Astrocyte (in vitro differentiated cells and primary cell): ENCODE data around the gene DNAJC5. TPM values are rescaled to one million over a fixed set of nuclear protein-coding genes. Genes with fewer than 3 reads are reported as not detected.
"Not testable (repeated sequence)": the region's sequence is repeated elsewhere in the genome, so short reads cannot be mapped to it uniquely, and the experiment has no call there.

Experiments
- DNase-seq: peaks from one replicate; pipeline ENCODE4 v3.0.0-alpha.2; 2010; ENCODE audit warnings: low read depth
- FAIRE-seq: peaks from 2 replicates; lab custom pipeline; 2011; peaks lifted over from hg19 to GRCh38; lab: Jason Lieb, UNC
- H2AFZ ChIP-seq: 2 replicates; pipeline ENCODE4 v1.6.0; 2012; ENCODE audit warnings: low read depth, low read length, inconsistent platforms
- H3K27ac ChIP-seq: 2 replicates; pipeline ENCODE4 v1.5.1; 2011; ENCODE audit warnings: low read depth, low read length, inconsistent platforms
- H3K27me3 ChIP-seq: 2 replicates; pipeline ENCODE4 v1.6.0; 2011; ENCODE audit warnings: low read length, inconsistent platforms; ENCODE audit not compliant: insufficient read depth
- H3K36me3 ChIP-seq: 2 replicates; pipeline ENCODE4 v1.5.1; 2011; ENCODE audit warnings: low read length, inconsistent platforms; ENCODE audit not compliant: insufficient read depth
- H3K4me1 ChIP-seq: 2 replicates; pipeline ENCODE4 v1.5.1; 2011; ENCODE audit warnings: low read length, inconsistent platforms; ENCODE audit not compliant: insufficient read depth
- H3K4me2 ChIP-seq: 2 replicates; pipeline ENCODE4 v1.6.0; 2012; ENCODE audit warnings: low read length, inconsistent platforms
- H3K4me3 ChIP-seq: 2 replicates; pipeline ENCODE4 v1.5.1; 2011; ENCODE audit warnings: low read depth, mild to moderate bottlenecking, low read length, inconsistent platforms; ENCODE audit not compliant: insufficient read depth
- H3K79me2 ChIP-seq: 2 replicates; pipeline ENCODE4 v1.6.0; 2012; ENCODE audit warnings: mild to moderate bottlenecking, low read length, inconsistent platforms; ENCODE audit not compliant: insufficient read depth
- H3K9ac ChIP-seq: 2 replicates; pipeline ENCODE4 v1.6.0; 2012; ENCODE audit warnings: mild to moderate bottlenecking, low read length, inconsistent platforms
- H3K9me3 ChIP-seq: 2 replicates; pipeline ENCODE4 v1.5.1; 2012; ENCODE audit warnings: low read depth, mild to moderate bottlenecking, low read length, inconsistent platforms; ENCODE audit not compliant: insufficient read depth
- H4K20me1 ChIP-seq: 2 replicates; pipeline ENCODE4 v1.6.0; 2012; ENCODE audit warnings: low read length, inconsistent platforms; ENCODE audit not compliant: insufficient read depth
- H3K27ac Mint-ChIP-seq: one replicate; pipeline ENCODE4 v1.8.0; 2021; ENCODE audit warnings: mild to moderate bottlenecking, mixed read lengths; ENCODE audit not compliant: unreplicated experiment
- H3K27me3 Mint-ChIP-seq: one replicate; pipeline ENCODE4 v1.8.0; 2021; ENCODE audit warnings: low read depth, mixed read lengths; ENCODE audit not compliant: unreplicated experiment
- H3K36me3 Mint-ChIP-seq: one replicate; pipeline ENCODE4 v1.8.0; 2021; ENCODE audit warnings: low read depth, mixed read lengths; ENCODE audit not compliant: unreplicated experiment
- H3K4me1 Mint-ChIP-seq: one replicate; pipeline ENCODE4 v1.8.0; 2021; ENCODE audit warnings: low read depth, mixed read lengths; ENCODE audit not compliant: unreplicated experiment
- H3K4me3 Mint-ChIP-seq: one replicate; pipeline ENCODE4 v1.8.0; 2021; ENCODE audit warnings: mild to moderate bottlenecking, moderate library complexity, mixed read lengths; ENCODE audit not compliant: unreplicated experiment
- H3K9me3 Mint-ChIP-seq: one replicate; pipeline ENCODE4 v1.8.0; 2021; ENCODE audit warnings: mild to moderate bottlenecking, mixed read lengths; ENCODE audit not compliant: unreplicated experiment
- CTCF ChIP-seq: IDR thresholded peaks from 2 replicates; pipeline ENCODE4 v1.5.1; 2011; ENCODE audit warnings: low read depth, mild to moderate bottlenecking, inconsistent platforms, low read length, moderate library complexity; ENCODE audit not compliant: insufficient read depth
- EZH2 ChIP-seq: IDR thresholded peaks from 2 replicates; pipeline ENCODE4 v1.6.1; 2012; ENCODE audit warnings: mild to moderate bottlenecking, low read length, inconsistent platforms; ENCODE audit not compliant: insufficient read depth
- total RNA-seq: library from RNA; stranded (reverse); gene quantifications from 2 replicates; pipeline ENCODE4 v1.2.1, GENCODE V29; 2021

The DNAJC5 gene
- total RNA-seq, 1 donor from 2014 or later, result 64.6 TPM

- Histone ChIP-seq H3K27me3 (no peaks in the 10 kb centered on the region), H3K9ac (no peak overlapping the region), H3K4me2 (no peak overlapping the region), H3K9me3 (no peaks in the 10 kb centered on the region), H4K20me1 (peaks cover 4% of the 10 kb centered on the region), H2AFZ (no peak overlapping the region), H3K4me1 (peaks cover 33% of the 10 kb centered on the region), H3K79me2 (no peaks in the 10 kb centered on the region), H3K27ac (no peak overlapping the region), H3K36me3 (no peaks in the 10 kb centered on the region), H3K4me3 (no peak overlapping the region)
- FAIRE-seq (no peak), DNase-seq (no peak)
- H3K4me1 Mint-ChIP-seq, result peaks cover 17% of the 10 kb centered on the region
- peaks cover 2% of the 10 kb centered on the region for H3K36me3 Mint-ChIP-seq
- TF ChIP-seq CTCF, result no peak
- TF ChIP-seq EZH2, result no peak
- no peaks in the 10 kb centered on the region for H3K27me3 Mint-ChIP-seq
- H3K4me3 Mint-ChIP-seq, result peak overlapping the region; percentile 37
- no peak overlapping the region for H3K27ac Mint-ChIP-seq
- H3K9me3 Mint-ChIP-seq, result no peaks in the 10 kb centered on the region
Observed at GRCh38 chr20:63974402-63975200, 79.7 kb downstream of the DNAJC5 start.

GRCh38 chr20:63976511-63976910, 81.6 kb downstream of the DNAJC5 start:
- H4K20me1 ChIP-seq, H3K4me3 Mint-ChIP-seq: not testable (repeated sequence)

GRCh38 chr20:63976980-63977738, 82.2 kb downstream of the DNAJC5 start:
- H3K27me3 Mint-ChIP-seq, result no peaks in the 10 kb centered on the region
- TF ChIP-seq EZH2 (no peak), CTCF (no peak)
- no peaks in the 10 kb centered on the region for H3K9me3 ChIP-seq
- DNase-seq (no peak), FAIRE-seq (no peak)
- no peak overlapping the region for H3K4me3 Mint-ChIP-seq
- H3K36me3 Mint-ChIP-seq, result peaks cover 2% of the 10 kb centered on the region
- peaks cover 31% of the 10 kb centered on the region for H3K4me1 Mint-ChIP-seq
- peaks cover 10% of the 10 kb centered on the region for H3K79me2 ChIP-seq
- H3K4me2 ChIP-seq, result peak overlapping the region; percentile 89
- no peaks in the 10 kb centered on the region for H3K36me3 ChIP-seq
- H3K27me3 ChIP-seq, result no peaks in the 10 kb centered on the region
- H3K9ac ChIP-seq, result peak overlapping the region; percentile 36
- H3K4me3 ChIP-seq, result peak overlapping the region; percentile 33
- H3K9me3 Mint-ChIP-seq, result no peaks in the 10 kb centered on the region
- H3K27ac Mint-ChIP-seq, result no peak overlapping the region
- H3K4me1 ChIP-seq, result peaks cover 46% of the 10 kb centered on the region
- H3K27ac ChIP-seq, result no peak overlapping the region
- H4K20me1 ChIP-seq, result peaks cover 4% of the 10 kb centered on the region
- H2AFZ ChIP-seq, result peak overlapping the region; percentile 1

More at GRCh38 chr20:63976511-63976910, 81.6 kb downstream of the DNAJC5 start:
- H3K27ac Mint-ChIP-seq, H2AFZ ChIP-seq, DNase-seq, H3K36me3 ChIP-seq, H3K36me3 Mint-ChIP-seq, H3K9ac ChIP-seq, H3K27me3 Mint-ChIP-seq, FAIRE-seq, H3K9me3 ChIP-seq, H3K79me2 ChIP-seq, H3K4me3 ChIP-seq, H3K27me3 ChIP-seq, H3K9me3 Mint-ChIP-seq, H3K4me2 ChIP-seq, H3K27ac ChIP-seq: not testable (repeated sequence)
- H3K4me1 Mint-ChIP-seq, result peaks cover 28% of the 10 kb centered on the region
- peaks cover 42% of the 10 kb centered on the region for H3K4me1 ChIP-seq
